Stimulated activated CD8-positive, alpha-beta memory T cell treated with anti-CD3 and anti-CD28 coated beads, Interleukin-12 subunit alpha, Interleukin-12 subunit beta, amount 100 ng/mL, for 24 hours (primary cell): Measurements from ENCODE around the gene CLPSL2.

ENCODE experiments used
- DNase-seq: peaks from one replicate; pipeline ENCODE4 v3.0.0-alpha.2; 2020; ENCODE audit errors: extremely low read depth

Gene CLPSL2

DNA sequence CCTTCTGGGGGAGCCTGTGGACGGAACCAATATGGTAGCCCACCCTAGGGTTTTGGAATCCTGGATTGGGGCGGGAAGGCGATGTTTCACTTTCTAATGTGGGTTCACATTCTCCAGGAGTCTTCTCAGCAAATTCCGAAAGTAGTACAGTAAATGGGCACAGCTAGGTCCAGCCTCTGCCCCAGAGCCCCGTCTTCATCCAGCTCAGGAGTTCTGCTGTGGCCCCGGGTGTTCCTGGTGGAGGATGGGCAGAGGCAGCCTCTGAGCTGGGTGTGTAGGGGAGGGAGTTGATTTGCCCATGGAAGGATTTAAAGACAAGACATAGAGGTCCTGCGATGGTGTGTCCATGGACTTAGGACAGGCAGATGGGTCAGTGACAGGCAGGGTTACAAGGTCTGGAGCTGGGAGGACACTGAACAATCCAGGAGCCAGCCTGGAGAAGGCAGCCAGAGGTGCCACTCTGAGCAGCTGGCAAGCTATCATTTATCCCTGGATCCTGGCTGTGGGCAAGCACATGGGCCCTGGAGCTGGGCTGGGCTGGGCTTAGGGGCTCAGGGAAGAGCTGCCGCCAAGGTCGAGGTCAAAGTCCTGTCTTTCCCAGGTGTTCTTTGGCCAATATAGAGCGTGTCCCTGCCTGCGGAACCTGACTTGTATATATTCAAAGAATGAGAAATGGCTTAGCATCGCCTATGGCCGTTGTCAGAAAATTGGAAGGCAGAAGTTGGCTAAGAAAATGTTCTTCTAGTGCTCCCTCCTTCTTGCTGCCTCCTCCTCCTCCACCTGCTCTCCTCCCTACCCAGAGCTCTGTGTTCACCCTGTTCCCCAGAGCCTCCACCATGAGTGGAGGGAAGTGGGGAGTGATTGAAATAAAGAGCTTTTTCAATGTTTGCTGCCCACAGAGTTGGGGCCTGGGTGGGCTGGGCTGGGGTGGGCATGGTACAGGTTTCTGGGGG lies 11.1 kb downstream of the CLPSL2 start:
- no peak for DNase-seq

- no peak for DNase-seq
Observed at GRCh38 chr6:35788423-35788982, 12.1 kb downstream of the CLPSL2 start.

DNA sequence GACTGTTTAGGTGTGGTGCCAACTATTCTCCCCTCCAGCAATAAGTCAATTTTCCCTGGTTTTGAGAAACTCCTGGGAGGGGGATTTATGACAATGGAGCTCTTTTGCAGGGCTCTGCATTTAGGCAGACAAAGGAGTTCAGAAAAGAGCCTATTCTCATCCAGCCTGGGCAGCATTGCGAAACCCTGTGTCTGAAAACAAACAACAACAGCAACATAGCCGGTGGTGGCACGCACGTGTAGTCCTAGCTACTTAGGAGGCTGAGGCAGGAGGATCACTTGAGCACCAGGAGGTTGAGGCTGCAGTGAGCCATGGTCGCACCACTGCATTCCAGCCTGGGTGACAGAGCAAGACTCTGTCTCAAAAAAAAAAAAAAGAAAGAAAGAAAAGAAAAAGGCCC lies 14.3 kb downstream of the CLPSL2 start:
- DNase-seq, result no peak

GRCh38 chr6:35794536-35795452 lies 18.4 kb downstream of the CLPSL2 start:
- DNase-seq, result no peak

GRCh38 chr6:35795453-35796071 lies 19.2 kb downstream of the CLPSL2 start:
- DNase-seq, result no peak

DNA sequence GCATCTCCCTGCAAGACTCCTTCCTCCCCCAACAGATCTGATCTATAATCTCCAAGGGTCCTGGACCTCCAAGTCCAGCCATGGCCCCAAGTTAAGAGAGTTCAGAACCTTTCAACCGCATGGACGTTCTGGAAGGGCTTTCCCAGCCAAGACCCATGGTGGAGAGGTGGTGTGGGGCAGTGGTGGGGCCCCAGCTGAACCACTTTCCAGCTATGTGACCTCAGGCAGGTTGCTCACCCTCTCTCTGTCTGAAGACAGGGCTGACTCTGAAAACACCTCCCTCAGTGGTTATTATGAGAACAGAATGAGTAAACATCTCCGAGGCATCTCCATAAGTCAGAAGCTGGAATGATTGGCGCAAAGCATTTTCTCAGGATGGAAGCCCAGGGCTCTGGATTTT lies 19.8 kb downstream of the CLPSL2 start:
- DNase-seq, result no peak

DNA sequence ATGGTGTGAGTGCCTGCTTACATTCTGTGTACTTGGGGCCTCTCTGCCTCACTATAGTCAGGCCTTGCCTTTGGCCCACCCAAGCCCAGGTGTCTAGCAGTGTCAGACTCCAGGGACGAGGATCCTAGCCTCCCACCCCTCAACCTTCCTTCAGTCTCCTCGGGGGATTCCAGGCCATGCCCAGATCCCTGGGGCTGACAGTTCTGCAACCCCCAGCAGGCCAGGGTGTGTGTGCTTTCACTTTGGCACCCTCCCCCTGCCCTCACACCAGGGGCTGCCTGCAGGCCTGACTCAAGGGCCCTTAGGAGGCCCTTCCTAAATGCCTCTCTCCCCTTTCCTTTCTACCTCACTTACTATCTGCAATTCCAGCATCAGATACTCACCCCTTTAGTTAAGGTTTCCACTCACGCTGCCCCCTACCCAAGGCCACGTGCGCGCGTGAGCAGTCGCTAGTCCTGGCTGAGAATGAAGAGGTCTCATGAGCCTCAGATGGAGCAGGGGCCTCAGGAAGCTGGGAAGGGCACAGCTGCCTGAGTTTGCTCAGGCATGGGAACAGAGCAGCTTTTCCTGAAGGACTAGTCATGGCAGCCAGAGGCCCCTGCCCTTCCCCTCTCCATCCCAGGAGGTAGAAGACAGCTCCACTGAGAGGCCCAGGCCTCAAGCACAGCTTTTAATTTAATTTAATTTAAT lies 21.6 kb downstream of the CLPSL2 start:
- DNase-seq, result no peak

DNA sequence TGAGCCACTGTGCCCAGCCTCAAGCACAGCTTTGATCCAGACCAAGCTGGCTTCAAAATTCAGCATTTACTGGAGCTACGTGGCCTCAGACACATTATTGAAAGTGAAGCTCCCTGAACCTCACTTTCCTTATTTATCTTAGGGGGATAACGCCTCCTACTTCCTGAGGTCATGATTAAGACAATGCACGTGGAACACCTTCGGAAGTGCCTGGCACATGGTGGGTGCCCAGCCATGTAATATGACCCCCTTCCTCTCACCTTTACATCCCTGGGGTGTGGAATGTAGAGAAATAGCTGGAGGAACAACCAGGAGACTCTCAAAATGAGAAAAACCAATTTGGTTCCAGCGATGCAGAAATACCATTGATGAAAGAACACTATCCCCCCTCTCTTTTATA lies 22.3 kb downstream of the CLPSL2 start:
- DNase-seq, result no peak

DNA sequence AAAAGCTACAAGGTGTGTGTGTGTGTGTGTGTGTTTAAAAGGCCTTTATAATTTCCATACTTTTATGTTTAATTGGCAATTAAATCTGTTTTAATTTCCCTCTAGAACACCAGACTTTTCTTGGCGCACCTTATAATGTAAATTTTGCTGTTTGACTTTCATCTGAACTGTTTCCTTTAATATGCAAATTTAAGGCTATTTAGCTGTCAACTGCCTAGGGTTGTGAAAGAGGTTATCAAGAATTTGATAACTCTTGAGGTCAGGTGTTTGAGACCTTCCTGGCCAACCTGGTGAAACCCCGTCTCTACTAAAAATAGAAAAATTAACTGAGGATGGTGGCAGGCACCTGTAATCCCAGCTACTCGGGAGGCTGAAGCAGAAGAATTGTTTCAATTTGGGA lies 24.8 kb downstream of the CLPSL2 start:
- DNase-seq, result no peak

- DNase-seq, result peak; percentile 9
Observed at GRCh38 chr6:35804996-35805736, 28.8 kb downstream of the CLPSL2 start, which contains the start of gene LHFPL5. TSS of gene LHFPL5 (plus strand) at chr6:35805352. CDS start at chr6:35805671, 319 bp downstream.

- no peak for DNase-seq
Observed at GRCh38 chr6:35808688-35809087, 32.3 kb downstream of the CLPSL2 start.

GRCh38 chr6:35809809-35810208 lies 33.4 kb downstream of the CLPSL2 start:
- no peak for DNase-seq

- no peak for DNase-seq
Observed at GRCh38 chr6:35810971-35811698, 34.7 kb downstream of the CLPSL2 start.

DNA sequence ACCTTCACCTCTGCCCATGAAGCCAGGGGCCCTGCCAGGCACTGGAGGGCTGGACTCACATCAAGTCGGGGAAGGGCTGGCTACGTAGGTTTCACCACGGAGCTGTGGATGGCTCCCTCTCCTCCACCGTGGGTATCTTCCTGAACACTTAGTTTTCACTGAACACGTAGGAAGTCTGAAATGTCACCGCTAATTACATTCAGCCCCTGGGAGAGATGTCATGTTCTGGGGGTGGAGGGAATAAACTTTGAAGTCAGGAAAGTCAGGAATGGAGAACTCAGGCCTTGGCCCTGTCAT lies 35.2 kb downstream of the CLPSL2 start:
- DNase-seq, result no peak

GRCh38 chr6:35817515-35817914 lies 41.1 kb downstream of the CLPSL2 start:
- DNase-seq, result no peak

DNA sequence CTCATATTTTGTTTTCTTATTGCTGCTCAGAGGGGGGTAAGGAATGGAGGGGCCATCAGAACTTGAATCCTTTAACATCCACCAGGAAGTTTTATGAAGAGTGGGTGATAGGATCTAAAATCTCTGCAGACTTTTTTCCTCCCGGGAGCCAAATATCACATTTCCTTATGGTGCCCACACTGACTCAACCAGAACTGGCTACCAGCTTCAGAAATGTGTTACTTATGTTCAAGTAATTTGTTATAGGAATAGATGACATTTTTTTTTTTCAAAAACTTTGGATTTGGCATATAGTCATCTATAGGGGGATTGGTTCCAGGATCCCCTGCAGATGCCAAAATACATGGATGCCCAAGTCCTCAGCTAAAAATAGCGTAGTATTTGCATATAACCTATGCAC lies 47.2 kb downstream of the CLPSL2 start:
- DNase-seq, result no peak

DNA sequence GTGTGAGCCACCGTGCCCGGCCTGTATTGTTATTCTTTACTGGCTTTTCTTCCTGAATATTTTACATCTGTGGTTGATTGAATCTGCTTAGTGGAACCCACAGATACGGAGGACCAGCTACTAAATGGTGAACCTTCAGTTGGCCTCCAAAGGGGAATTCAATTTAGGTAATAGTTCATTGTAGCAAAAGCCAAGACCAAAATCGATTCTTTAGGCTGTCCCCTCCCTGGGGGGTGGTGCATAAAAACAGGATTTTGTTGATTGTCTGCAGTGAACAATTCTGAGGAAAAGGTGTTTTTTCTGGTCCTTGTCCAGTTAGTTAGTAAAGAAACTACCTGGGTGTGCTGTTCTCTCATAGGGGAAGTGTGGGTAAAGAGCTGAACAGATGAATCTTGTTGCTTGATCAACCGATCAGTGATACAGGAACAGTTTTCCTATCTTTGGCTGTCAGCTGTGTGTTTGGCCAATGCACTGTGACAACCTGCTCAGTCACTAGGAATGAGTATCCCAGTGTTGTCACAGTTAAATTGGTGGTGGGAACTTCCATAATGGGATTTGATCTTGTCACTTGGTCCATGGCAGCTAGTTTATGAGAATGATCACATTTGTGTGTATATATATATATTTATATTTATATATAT lies 48.3 kb downstream of the CLPSL2 start:
- no peak for DNase-seq
